ENCODE data around the gene ATP8B1.

DNA sequence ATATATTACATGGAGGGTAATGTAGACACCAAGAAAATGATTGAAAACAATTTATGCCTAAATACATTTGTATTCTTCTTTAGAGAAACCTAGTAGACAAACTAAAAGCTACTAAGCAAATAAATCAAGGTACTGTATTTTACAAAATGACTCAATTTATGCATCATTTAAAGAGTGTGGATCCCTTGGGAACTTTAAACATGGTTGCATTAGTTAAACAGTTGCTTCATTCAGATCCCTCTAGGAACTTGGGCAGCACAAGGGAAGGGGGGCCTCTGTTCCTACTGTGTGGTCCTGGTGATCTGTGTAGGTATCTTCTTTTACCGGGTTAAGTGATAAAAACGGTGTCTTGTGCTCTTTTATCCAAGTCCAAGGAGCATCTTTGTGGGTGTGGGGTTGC lies 31.5 kb upstream of the ATP8B1 start:
- TF ChIP-seq, protein P1, sequence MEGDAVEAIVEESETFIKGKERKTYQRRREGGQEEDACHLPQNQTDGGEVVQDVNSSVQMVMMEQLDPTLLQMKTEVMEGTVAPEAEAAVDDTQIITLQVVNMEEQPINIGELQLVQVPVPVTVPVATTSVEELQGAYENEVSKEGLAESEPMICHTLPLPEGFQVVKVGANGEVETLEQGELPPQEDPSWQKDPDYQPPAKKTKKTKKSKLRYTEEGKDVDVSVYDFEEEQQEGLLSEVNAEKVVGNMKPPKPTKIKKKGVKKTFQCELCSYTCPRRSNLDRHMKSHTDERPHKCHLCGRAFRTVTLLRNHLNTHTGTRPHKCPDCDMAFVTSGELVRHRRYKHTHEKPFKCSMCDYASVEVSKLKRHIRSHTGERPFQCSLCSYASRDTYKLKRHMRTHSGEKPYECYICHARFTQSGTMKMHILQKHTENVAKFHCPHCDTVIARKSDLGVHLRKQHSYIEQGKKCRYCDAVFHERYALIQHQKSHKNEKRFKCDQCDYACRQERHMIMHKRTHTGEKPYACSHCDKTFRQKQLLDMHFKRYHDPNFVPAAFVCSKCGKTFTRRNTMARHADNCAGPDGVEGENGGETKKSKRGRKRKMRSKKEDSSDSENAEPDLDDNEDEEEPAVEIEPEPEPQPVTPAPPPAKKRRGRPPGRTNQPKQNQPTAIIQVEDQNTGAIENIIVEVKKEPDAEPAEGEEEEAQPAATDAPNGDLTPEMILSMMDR (IDR thresholded peaks at IDR 0.05 in 8 of 11, conservative IDR thresholded peaks at IDR 0.05 in 3 of 11), result no peak
- no peak for TF ChIP-seq POLR2A (IDR thresholded peaks at IDR 0.05)

All from spleen (tissue), 7 donors.